ENCODE data around the gene C16orf96. TPM values are rescaled to one million over a fixed set of nuclear protein-coding genes. Genes with fewer than 3 reads are reported as not detected.

The C16orf96 gene
- total RNA-seq, 1 donor from 2014 or later, result 0.12 TPM

- Mint-ChIP-seq H3K9me3 (ENCODE audit: low read depth) (no peaks in the 10 kb centered on the region), H3K36me3 (ENCODE audit: low read depth) (peaks cover 9% of the 10 kb centered on the region), H3K27ac (ENCODE audit: unreplicated experiment) (no peak overlapping the region), H3K27me3 (ENCODE audit: low read depth) (no peaks in the 10 kb centered on the region), H3K4me3 (ENCODE audit: unreplicated experiment) (no peak overlapping the region), H3K4me1 (ENCODE audit: low read depth) (peaks cover 32% of the 10 kb centered on the region)
- no peak for TF ChIP-seq CTCF (IDR thresholded peaks at IDR 0.05)
- no peak for DNase-seq (ENCODE audit: low spot score)
These were observed 23.9 kb upstream of the C16orf96 start for GRCh38 chr16:4532238-4532637.

- Mint-ChIP-seq H3K36me3 (ENCODE audit: low read depth) (peaks cover 9% of the 10 kb centered on the region), H3K27me3 (ENCODE audit: low read depth) (no peaks in the 10 kb centered on the region), H3K9me3 (ENCODE audit: low read depth) (no peaks in the 10 kb centered on the region), H3K4me1 (ENCODE audit: low read depth) (peaks cover 37% of the 10 kb centered on the region), H3K27ac (ENCODE audit: unreplicated experiment) (no peak overlapping the region), H3K4me3 (ENCODE audit: unreplicated experiment) (no peak overlapping the region)
- no peak for DNase-seq (ENCODE audit: low spot score)
- no peak for TF ChIP-seq CTCF (IDR thresholded peaks at IDR 0.05)
These were observed 22.6 kb upstream of the C16orf96 start for GRCh38 chr16:4533490-4533889.

DNA sequence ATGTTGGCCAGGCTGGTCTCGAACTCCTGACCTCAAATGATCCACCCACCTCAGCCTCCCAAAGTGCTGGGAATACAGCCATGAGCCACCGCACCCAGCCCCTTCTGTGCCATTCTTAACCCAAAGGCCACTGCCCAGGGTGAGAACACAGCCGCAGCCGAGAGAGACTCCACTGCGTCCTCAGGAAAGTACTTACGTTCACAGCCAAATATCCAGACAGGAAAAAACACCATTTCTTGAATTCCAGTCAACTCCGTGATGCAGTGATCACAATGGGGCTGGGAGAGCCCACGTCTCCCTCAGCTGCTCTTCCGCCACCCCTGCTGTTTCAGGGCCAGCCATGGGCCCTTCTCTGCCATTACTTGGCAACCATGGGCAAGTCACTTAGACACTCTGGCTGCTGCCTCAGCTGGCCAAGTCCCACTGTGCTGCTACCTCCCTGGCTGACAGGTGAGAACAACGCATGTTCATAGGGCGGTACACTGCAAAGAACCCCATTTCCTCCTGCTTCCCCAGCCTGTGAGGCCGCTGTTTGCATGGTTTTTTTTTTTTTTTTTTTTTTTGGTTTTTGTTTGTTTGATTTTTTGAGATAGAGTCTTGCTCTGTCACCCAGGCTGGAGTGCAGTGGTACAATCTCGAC is 21.9 kb upstream of the C16orf96 start:
- H3K4me3 Mint-ChIP-seq (ENCODE audit: unreplicated experiment), result no peak overlapping the region
- DNase-seq (ENCODE audit: low spot score), result no peak
- H3K4me1 Mint-ChIP-seq (ENCODE audit: low read depth), result peaks cover 35% of the 10 kb centered on the region
- no peak for TF ChIP-seq CTCF (IDR thresholded peaks at IDR 0.05)
- H3K27ac Mint-ChIP-seq (ENCODE audit: unreplicated experiment), result no peak overlapping the region
- H3K27me3 Mint-ChIP-seq (ENCODE audit: low read depth), result no peaks in the 10 kb centered on the region
- H3K9me3 Mint-ChIP-seq (ENCODE audit: low read depth), result peaks cover 3% of the 10 kb centered on the region
- H3K36me3 Mint-ChIP-seq (ENCODE audit: low read depth), result peaks cover 9% of the 10 kb centered on the region

DNA sequence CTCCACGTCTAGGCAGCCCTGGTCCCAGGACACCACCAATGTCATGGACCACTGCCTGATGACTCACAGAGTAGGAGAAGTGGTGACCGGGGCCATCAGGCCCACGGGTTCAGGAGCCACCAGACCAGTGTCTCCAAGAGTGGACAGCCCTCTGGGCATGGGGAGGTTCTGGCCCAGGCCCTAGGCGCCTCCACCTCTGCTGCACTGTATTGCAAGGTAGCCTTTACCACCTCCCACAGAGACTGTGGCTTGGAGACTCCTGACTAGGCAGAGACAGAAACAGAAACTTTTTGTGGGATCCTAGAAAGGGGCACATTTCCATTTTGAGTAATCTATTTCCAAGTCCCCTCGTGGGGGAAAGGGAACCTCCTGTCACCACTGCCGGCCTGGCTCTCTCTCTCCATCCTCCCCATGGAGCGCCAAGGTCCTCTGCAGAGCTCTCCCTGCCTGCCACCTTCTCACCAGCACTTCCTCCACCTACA is 20.5 kb upstream of the C16orf96 start:
- TF ChIP-seq CTCF (IDR thresholded peaks at IDR 0.05), result no peak
- Mint-ChIP-seq H3K36me3 (ENCODE audit: low read depth) (peaks cover 11% of the 10 kb centered on the region), H3K9me3 (ENCODE audit: low read depth) (peaks cover 9% of the 10 kb centered on the region), H3K4me1 (ENCODE audit: low read depth) (peaks cover 25% of the 10 kb centered on the region), H3K27me3 (ENCODE audit: low read depth) (no peaks in the 10 kb centered on the region), H3K4me3 (ENCODE audit: unreplicated experiment) (no peak overlapping the region), H3K27ac (ENCODE audit: unreplicated experiment) (no peak overlapping the region)
- DNase-seq (ENCODE audit: low spot score), result no peak

DNA sequence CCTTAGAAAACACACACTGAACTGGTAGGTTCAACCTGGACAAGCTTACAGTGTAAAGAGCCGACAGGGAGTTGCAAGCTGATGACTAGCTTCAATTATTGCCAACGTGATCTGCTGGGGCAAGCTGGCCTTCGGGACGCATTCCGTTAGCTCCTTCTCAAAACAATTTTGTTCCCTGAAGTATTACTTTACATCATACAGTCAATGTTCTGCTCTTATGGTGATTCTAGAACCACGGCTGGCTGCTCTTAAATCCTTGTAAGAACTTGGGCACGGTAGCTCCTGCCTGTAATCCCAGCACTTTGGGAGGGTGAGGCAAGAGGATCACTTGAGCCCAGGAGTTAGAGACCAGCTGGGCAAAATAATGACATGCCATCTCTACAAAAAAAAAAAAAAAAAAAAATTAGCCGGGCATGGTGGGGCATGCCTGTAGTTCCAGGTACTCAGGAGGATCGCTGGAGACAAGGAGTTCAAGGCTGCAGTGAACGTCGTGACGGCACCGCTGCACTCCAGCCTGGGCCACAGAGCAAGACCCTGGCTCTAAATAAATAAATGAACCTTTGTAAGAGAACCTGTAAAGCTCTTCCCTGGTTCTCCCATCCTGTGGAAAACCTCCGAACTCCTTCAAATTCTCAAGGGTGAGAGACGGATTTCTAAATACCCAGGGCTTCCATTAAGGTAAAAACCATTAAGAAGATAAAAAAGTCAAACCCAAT is 19.6 kb upstream of the C16orf96 start:
- H3K27ac Mint-ChIP-seq (ENCODE audit: unreplicated experiment), result peak overlapping the region; percentile 28
- H3K4me1 Mint-ChIP-seq (ENCODE audit: low read depth), result peaks cover 25% of the 10 kb centered on the region
- peak overlapping the region; percentile 79 for H3K4me3 Mint-ChIP-seq (ENCODE audit: unreplicated experiment)
- no peak for TF ChIP-seq CTCF (IDR thresholded peaks at IDR 0.05)
- H3K9me3 Mint-ChIP-seq (ENCODE audit: low read depth), result peaks cover 9% of the 10 kb centered on the region
- no peak for DNase-seq (ENCODE audit: low spot score)
- H3K36me3 Mint-ChIP-seq (ENCODE audit: low read depth), result peaks cover 11% of the 10 kb centered on the region
- H3K27me3 Mint-ChIP-seq (ENCODE audit: low read depth), result no peaks in the 10 kb centered on the region

All from chondrocyte (in vitro differentiated cells).